NCI-H82 treated with DMSO at 0.1 percent for 48 hours (cell line): ENCODE results near the gene OOSP1.
"Not testable (repeated sequence)": the region's sequence is repeated elsewhere in the genome, so short reads cannot be mapped to it uniquely, and the experiment has no call there.

Experiments
- DNase-seq: peaks from one replicate; lab custom pipeline; 2025; ENCODE audit not compliant: unreplicated experiment; lab: John Stamatoyannopoulos, UW

OOSP1 gene

DNA sequence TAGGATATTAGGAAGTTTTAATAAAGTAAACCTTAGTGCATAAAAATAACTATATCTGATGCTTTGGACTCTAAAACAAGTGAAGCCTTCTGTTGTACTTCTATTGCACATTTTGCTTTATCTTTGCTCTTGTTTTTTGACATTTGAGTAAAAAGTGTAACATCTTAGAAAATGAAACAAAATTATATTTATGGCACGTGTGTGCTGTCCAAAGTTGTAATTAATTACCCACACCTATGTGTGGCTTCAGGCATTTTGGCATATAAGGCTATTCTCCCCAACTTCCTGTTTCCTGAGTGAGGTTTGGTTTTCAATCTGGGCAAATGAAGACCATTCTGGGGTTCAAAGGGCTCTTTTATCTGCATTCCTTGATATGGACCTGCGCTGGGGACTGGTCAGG is at the start of gene OOSP1:
OOSP1 (plus strand) TSS at position 301 of the 400 bp plus-strand sequence; CDS start at position 324, 23 bp downstream.
- no peak for DNase-seq

DNA sequence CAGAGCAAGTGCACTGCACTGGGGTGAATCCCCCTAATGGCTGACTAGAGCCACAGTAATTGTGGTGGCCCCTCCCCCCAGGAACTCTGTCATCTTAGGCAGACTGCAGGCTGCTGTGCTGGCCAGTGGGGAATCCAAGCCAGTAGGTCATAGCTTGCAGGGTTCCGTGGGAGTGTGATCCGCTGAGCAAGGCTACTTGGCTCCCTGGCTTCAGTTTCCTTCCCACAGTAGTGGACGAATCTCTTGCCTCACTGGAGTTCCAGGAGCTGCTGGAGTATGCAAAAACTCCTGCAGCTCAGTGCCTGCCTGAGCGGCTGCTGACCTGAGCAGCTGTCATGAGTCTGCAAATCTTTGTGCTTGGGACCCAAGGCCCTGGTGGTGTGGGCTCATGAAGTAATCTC is 46.5 kb upstream of the OOSP1 start:
- DNase-seq = no peak

DNA sequence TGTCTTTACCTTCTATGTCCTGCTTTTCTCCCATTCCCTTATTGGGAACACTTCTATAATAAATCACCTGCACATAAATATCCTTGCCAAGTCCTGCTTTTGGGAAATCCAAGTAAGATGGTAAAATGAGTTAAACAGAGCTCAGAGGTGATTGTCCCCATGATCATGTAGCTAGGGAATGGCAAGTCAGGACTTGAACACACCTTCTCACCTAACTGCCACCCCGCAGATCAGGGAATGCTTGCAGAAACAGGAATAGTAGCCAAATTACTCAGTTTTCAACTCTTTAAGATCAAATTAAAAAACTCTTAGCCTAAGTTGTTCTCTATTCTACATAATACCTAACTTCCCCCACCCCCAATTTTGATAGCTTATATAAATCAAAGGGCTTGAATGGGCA is 43.6 kb upstream of the OOSP1 start:
- no peak for DNase-seq

GRCh38 chr11:59898046-59898445 is 40.2 kb upstream of the OOSP1 start:
- DNase-seq = no peak

- no peak for DNase-seq
Observed at GRCh38 chr11:59898650-59899049, 39.6 kb upstream of the OOSP1 start.

GRCh38 chr11:59899532-59899931 is 38.7 kb upstream of the OOSP1 start:
- no peak for DNase-seq

DNA sequence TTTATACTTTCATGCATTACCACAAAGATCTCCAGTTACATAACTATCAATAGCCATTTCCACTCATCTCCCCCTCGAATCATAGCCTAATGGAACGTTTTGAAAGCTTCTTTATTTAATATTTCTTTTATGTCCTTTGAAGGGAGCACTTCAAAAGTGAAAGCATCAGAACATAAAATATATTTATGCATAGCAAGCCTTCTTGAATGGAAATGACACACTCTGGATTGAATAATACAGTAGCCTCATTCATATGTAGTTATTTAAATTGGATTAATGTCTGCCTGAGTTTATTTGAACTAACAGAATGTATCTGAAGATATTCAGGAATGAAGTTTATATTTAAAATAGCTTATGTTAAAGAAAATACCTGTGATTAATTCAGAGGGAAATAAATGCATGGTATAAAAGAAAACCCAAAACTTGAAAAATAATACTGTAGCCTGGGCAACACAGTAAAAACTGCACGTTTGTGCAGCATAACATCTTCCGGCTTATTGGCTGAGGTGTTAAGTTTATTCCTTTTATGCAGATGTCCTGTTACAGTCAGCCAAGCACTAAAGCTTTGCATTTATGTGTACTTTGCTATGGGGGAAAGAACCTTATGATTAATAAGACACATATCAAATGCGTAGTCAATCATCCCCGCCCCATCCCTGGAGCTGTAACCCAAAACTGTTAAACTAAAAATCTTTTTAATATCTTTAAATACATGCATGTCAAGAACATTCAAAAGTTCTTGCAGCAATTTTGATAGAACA is 37.7 kb upstream of the OOSP1 start:
- no peak for DNase-seq

- DNase-seq = no peak
Observed at GRCh38 chr11:59901306-59901705, 36.9 kb upstream of the OOSP1 start.

GRCh38 chr11:59903569-59903968 is 34.7 kb upstream of the OOSP1 start:
- not testable (repeated sequence) for DNase-seq

DNA sequence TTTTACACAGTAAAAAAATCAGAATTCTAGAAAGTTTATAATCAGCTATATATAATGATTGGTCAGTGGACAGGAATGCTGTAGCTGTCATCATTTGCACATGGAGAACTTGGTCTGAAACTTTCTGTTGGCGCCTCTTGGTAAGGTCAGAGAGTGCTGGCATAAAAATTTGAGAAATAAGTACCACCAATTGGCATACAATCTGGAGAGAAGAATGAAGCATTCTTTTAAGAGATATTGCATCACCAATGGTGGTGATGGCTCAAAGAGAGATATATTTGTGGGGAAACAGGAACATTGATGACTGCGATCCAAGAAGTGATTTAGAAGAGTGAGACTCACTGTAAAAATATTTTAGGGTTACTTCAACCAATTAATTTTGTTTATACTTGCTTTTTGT is 19.8 kb upstream of the OOSP1 start:
- no peak for DNase-seq

DNA sequence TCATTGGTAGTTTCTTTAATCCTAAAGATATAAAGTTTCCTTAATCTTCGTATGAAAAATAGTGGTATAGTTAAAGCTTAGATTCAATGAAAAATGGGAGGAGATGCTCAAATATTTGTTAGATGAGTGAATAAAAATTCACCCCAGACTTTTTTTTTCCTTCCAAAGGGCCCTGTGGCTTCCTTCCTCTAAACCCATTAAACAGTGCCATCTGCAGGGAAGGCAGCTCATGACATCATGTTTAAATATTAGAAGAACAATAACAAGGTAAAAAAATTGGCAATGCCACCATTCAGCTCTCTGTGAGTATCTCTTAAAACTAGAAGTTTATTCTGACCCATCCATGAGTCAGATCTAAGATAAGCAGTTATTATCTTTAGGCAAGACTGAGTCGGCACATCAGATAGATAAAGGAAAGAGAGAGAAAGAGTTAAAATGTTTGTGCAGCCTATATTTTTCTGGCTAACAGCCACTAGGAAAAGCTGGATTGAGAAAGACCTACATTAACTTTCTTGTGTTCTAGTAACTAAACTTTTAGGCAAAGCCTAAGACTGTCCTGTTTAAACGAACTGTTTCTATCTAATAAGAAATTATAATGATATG is 19.1 kb upstream of the OOSP1 start:
- no peak for DNase-seq

DNA sequence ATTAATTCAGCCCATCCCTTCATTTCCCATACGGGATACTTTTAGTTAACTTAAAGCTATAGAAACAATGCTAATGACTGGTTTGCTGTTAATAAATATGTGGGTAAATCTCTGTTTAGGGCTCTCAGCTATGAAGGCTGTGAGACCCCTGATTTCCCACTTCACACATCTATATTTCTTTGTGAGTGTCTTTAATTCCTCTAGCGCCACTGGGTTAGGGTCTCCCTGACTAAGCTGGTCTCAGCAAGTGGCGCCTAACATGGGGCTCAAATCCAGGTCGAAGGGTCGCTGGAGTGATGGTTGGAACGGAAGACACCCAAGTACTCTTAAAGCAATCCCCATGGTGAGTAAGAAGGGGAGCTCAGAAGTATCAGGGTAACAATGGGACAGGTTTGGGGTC is 14.4 kb upstream of the OOSP1 start:
- DNase-seq = no peak

DNA sequence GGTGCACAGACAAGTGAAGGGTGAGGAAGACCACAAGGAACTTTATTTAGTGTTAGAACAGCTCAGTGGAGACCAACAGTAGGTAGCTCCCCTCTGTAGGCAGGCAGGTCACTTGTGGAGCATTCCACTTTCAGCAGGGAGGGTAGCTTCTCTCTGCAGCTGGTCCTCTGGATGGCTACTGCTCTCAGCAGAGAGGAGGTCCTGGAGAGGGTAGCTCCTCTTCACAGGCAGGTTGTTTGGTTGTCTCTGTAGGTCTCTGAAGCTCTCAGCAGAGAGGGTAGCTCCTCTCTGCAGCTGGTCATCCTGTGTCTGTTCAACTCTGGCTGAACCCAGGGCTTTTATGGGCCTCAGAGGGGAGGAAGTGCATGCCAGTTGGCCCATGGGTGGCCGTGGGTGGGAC is 6.5 kb upstream of the OOSP1 start:
- no peak for DNase-seq

- no peak for DNase-seq
Observed at GRCh38 chr11:59938718-59939117, 486 bp downstream of the OOSP1 start.

GRCh38 chr11:59939482-59939881 is 1.2 kb downstream of the OOSP1 start:
- DNase-seq = no peak

DNA sequence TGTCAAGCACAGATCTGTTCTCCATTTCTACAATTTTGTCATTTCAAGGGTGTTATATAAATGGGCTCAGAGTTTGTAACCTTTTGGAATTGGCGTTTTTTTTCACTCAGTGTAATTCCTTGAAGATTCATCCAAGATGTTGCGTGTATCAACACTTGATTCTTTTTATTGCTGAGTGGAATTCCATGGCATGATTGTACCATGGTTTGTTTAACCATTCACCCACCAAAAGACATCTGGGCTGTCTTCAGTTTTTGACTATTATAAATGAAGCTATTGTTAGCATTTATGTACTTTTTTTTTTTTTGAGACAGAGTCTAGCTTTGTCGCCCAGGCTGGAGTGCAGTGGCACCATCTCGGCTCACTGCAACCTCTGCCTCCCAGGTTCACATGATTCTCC is 2.9 kb downstream of the OOSP1 start:
- no peak for DNase-seq

DNA sequence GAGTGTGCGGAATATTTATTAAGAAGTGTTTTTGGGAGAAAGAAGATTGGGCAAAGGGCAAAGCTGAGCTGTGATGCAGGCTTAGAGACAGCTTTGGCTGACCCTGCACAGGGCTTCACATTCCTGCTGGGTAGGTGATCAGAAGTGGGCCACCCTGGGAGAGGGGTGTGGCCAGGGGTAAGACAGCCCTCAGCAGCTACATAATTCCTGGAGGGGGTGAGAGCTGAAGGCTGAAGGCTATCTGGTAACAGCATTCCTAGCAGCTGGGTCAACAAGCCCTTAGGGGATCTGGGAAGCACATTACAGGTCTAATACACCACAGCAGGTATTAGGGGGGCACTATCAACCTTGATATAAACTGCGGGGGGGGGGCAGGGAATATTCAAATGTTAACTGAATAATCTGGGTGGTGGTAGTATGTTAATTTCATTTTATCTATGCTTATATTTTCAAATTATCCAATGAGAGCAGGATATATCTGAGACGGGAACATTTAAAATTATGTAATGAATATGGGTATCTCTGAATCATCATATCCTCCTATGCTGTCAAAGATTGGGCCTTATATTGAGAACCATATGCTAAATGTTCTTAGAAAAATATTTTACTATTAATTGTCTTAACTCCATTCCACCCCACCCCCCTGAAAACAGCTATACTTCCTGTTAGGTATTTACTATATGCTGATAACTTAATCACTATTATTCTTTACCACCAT is 5.9 kb downstream of the OOSP1 start:
- DNase-seq = no peak

DNA sequence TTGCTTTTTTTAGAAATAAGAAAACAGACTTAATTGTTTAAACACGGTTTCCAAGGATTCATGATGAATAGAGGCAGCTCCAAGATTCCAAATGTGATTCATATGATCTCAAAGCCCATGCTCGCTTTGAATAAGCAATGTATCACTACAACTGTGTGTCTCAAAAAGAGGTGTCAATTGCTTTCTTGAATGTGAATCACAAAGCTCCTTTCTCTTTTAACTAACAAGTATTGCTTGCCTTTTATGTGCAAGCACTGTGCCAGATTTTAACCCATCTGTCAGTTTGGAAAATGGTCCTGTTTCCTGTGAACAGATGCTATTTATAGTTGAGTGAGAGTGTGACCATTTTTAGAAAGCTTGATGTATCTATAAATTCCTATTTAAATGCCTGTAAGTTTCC is 6.5 kb downstream of the OOSP1 start:
- DNase-seq = no peak

- no peak for DNase-seq
Observed at GRCh38 chr11:59953463-59954218, 15.4 kb downstream of the OOSP1 start.

DNA sequence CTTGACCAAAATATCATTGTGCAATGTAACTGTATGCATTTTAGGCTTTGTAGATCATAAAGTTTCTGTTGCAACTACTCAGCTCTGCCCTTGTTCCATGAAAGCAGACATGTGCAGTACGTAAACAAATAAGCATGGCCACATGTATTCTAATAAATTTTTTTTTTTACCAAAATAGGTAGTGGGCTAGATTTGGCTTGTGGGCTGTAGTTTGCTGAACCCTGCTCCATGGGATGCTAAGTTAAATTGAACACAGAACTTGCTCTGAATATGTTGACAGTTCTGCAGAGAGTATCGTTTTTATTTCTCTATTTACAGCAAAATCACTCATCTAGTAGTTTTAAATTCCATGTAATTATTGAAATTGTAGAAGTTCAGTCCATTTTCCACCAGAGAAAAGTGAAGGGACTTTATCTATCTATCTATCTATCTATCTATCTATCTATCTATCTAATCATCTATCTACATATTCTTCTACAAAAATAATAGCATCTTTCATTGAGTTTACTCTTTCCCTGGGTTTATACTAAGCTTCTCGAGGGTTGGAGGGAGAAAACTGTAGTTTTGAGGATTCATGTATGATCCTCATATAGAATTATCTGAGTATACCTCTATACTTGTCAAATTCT is 16.1 kb downstream of the OOSP1 start:
- DNase-seq = no peak

DNA sequence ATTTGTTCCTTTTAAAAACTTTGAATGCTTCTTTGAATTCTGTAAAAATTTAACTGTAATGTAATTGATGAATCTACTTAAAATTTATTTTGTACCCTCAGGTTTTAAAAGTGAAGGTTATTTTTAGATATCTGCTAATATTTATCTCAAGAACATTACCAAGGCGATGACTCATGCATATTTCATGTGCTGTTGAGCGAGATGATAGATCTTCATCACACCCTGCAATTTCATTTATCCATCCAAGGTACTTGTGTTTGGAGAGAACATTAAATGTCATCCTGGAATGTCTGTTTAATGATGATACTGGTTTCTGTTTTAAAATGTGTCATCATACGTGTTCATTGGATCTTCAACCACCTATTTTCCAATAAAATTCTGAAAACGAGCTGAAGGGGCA is 18.9 kb downstream of the OOSP1 start:
- DNase-seq = no peak
